ENCODE results near the gene BRD4.
A peak's percentile ranks its signal among the peaks of the same experiment; 100 is the strongest.

Gene BRD4

GRCh38 chr19:15280915-15281683, 51.2 kb downstream of the BRD4 start:
- DNase-seq (ENCODE audit: low read depth) = peak; percentile 86
- peak; percentile 46 for TF ChIP-seq CTCF (IDR thresholded peaks at IDR 0.05; ENCODE audit: insufficient read depth, low read depth, low read length, missing control alignments)
- H3K4me3 ChIP-seq (ENCODE audit: low read length) = no peak overlapping the region

- DNase-seq (ENCODE audit: low read depth) = no peak
- TF ChIP-seq CTCF (IDR thresholded peaks at IDR 0.05; ENCODE audit: insufficient read depth, low read depth, low read length, missing control alignments) = no peak
- no peak overlapping the region for H3K4me3 ChIP-seq (ENCODE audit: low read length)
These were observed 52.2 kb downstream of the BRD4 start for GRCh38 chr19:15280048-15280725.

GRCh38 chr19:15279326-15279904, 52.9 kb downstream of the BRD4 start:
- TF ChIP-seq CTCF (IDR thresholded peaks at IDR 0.05; ENCODE audit: insufficient read depth, low read depth, low read length, missing control alignments) = no peak
- DNase-seq (ENCODE audit: low read depth) = no peak
- H3K4me3 ChIP-seq (ENCODE audit: low read length) = no peak overlapping the region

- TF ChIP-seq CTCF (IDR thresholded peaks at IDR 0.05; ENCODE audit: insufficient read depth, low read depth, low read length, missing control alignments) = no peak
- no peak overlapping the region for H3K4me3 ChIP-seq (ENCODE audit: low read length)
- peak; percentile 82 for DNase-seq (ENCODE audit: low read depth)
These were observed 55.6 kb downstream of the BRD4 start for GRCh38 chr19:15276620-15277215.

GRCh38 chr19:15274477-15274876, 57.9 kb downstream of the BRD4 start:
- no peak for TF ChIP-seq CTCF (IDR thresholded peaks at IDR 0.05; ENCODE audit: insufficient read depth, low read depth, low read length, missing control alignments)
- DNase-seq (ENCODE audit: low read depth) = no peak
- H3K4me3 ChIP-seq (ENCODE audit: low read length) = no peak overlapping the region

- no peak overlapping the region for H3K4me3 ChIP-seq (ENCODE audit: low read length)
- no peak for TF ChIP-seq CTCF (IDR thresholded peaks at IDR 0.05; ENCODE audit: insufficient read depth, low read depth, low read length, missing control alignments)
- DNase-seq (ENCODE audit: low read depth) = no peak
These were observed 62.5 kb downstream of the BRD4 start for GRCh38 chr19:15269806-15270205.

Measured in epithelial cell of esophagus (primary cell).